AG04450 (cell line): Measurements from ENCODE around the gene FLT3. TPM values are rescaled to one million over a fixed set of nuclear protein-coding genes. Genes with fewer than 3 reads are reported as not detected.

Source experiments
- CTCF ChIA-PET: fragments of 300-600, 350-600 bp; formaldehyde crosslinking; extraction: SDS; loops from one replicate; lab custom pipeline; 2022; ENCODE audit warnings: antibody characterized with exemption, inconsistent platforms; lab: Charles Lee
- POLR2A ChIA-PET: fragments of 350-600 bp; formaldehyde crosslinking; extraction: SDS; loops from one replicate; lab custom pipeline; 2021; ENCODE audit warnings: antibody characterized with exemption, inconsistent platforms; lab: Yijun Ruan, JAX
- DNase-seq: peaks from one replicate; pipeline ENCODE4 v3.0.0-alpha.2; 2011; ENCODE audit warnings: low read depth, low spot score
- H3K27ac ChIP-seq: one replicate; pipeline ENCODE4 v1.5.1; 2012; ENCODE audit warnings: low read depth, low read length, control low read depth
- H3K27me3 ChIP-seq: one replicate; pipeline ENCODE4 v1.6.0; 2012; ENCODE audit warnings: low read length; ENCODE audit not compliant: control insufficient read depth, insufficient read depth
- H3K4me3 ChIP-seq: 2 replicates; pipeline ENCODE4 v1.5.1; 2011; ENCODE audit warnings: mild to moderate bottlenecking, low read depth, low read length, control low read depth
- H3K9me3 ChIP-seq: 2 replicates; pipeline ENCODE4 v1.5.1; 2012; ENCODE audit warnings: low read length; ENCODE audit not compliant: control insufficient read depth, insufficient read depth
- polyA plus RNA-seq: library from polyadenylated mRNA; depleted of rRNA; stranded (reverse); fragments of >200 nt; gene quantifications from 2 replicates; pipeline ENCODE4 v1.2.3, GENCODE V29; 2011
- TF ChIP-seq, protein P1 (sequence below): IDR thresholded peaks from 2 replicates; pipeline ENCODE4 v1.5.1; 2011; ENCODE audit warnings: low read depth, low read length, control low read depth, inconsistent platforms

The FLT3 gene
- polyA plus RNA-seq, 1 experiment = 0.01 TPM

GRCh38 chr13:28031896-28032288 is 68.5 kb downstream of the FLT3 start:
- TF ChIP-seq, protein P1, sequence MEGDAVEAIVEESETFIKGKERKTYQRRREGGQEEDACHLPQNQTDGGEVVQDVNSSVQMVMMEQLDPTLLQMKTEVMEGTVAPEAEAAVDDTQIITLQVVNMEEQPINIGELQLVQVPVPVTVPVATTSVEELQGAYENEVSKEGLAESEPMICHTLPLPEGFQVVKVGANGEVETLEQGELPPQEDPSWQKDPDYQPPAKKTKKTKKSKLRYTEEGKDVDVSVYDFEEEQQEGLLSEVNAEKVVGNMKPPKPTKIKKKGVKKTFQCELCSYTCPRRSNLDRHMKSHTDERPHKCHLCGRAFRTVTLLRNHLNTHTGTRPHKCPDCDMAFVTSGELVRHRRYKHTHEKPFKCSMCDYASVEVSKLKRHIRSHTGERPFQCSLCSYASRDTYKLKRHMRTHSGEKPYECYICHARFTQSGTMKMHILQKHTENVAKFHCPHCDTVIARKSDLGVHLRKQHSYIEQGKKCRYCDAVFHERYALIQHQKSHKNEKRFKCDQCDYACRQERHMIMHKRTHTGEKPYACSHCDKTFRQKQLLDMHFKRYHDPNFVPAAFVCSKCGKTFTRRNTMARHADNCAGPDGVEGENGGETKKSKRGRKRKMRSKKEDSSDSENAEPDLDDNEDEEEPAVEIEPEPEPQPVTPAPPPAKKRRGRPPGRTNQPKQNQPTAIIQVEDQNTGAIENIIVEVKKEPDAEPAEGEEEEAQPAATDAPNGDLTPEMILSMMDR = no peak
- ChIA-PET CTCF (no interaction called here), POLR2A (no interaction called here)
- no peaks in the 10 kb centered on the region for H3K27me3 ChIP-seq
- peaks cover 3% of the 10 kb centered on the region; the same call in 1 of the 2 replicates for H3K9me3 ChIP-seq
- H3K27ac ChIP-seq = no peak overlapping the region
- no peak overlapping the region for H3K4me3 ChIP-seq
- no peak for DNase-seq

- ChIA-PET POLR2A (no interaction called here), CTCF (no interaction called here)
- no peak for DNase-seq
- no peak overlapping the region for H3K27ac ChIP-seq
- peaks cover 3% of the 10 kb centered on the region; the same call in 1 of the 2 replicates for H3K9me3 ChIP-seq
- TF ChIP-seq, protein P1 = no peak
- no peaks in the 10 kb centered on the region for H3K27me3 ChIP-seq
- H3K4me3 ChIP-seq = no peak overlapping the region
These were observed 69.0 kb downstream of the FLT3 start for GRCh38 chr13:28031220-28031895.

DNA sequence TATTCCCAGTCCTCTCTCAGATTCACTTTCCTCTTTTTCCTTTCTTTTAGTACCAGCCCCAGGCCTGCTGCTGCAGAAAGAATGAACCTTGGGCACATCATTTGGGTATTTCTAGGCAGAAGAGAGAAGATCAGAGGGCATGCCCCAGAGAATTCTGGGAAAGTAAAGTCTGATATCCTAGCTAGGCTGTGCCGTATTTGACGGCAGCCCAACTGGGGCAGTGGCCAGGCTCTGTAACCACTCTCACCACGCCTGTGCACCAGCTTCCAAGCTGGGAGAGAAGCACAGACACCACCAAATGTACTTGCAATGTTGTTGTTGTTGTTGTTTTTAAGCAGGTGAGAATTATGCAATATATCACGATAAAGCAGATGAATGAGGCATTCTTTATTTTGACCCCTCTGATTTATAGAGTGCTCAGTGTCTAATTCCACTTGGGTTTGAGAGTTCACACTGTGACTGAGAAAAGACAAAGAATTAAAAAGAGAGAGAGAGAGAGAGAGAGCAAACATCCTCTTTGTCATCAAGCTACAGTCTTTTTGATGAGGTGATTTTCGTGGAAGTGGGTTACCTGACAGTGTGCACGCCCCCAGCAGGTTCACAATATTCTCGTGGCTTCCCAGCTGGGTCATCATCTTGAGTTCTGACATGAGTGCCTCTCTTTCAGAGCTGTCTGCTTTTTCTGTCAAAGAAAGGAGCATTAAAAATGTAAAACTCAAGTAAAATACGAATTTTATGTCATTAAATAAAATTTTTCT is 72.6 kb downstream of the FLT3 start:
- DNase-seq = no peak
- TF ChIP-seq, protein P1 = no peak
- H3K4me3 ChIP-seq = no peak overlapping the region
- no peaks in the 10 kb centered on the region for H3K27me3 ChIP-seq
- H3K27ac ChIP-seq = no peak overlapping the region
- POLR2A ChIA-PET = no interaction called here
- H3K9me3 ChIP-seq = peaks cover 3% of the 10 kb centered on the region; the same call in 1 of the 2 replicates
- CTCF ChIA-PET = no interaction called here

- no peak overlapping the region for H3K27ac ChIP-seq
- ChIA-PET POLR2A (no interaction called here), CTCF (no interaction called here)
- H3K27me3 ChIP-seq = no peaks in the 10 kb centered on the region
- peaks cover 3% of the 10 kb centered on the region; the same call in 1 of the 2 replicates for H3K9me3 ChIP-seq
- H3K4me3 ChIP-seq = no peak overlapping the region
- DNase-seq = no peak
- TF ChIP-seq, protein P1 = no peak
These were observed 73.3 kb downstream of the FLT3 start for GRCh38 chr13:28027071-28027470.

GRCh38 chr13:28026508-28026907 is 73.9 kb downstream of the FLT3 start:
- ChIA-PET CTCF (no interaction called here), POLR2A (no interaction called here)
- H3K9me3 ChIP-seq = 0 out of 2 replicates have a peak, but pooled peaks cover under 1% of the 10 kb centered on the region
- no peak for DNase-seq
- peak overlapping the region; percentile 2 for H3K27ac ChIP-seq
- TF ChIP-seq, protein P1 = no peak
- no peaks in the 10 kb centered on the region for H3K27me3 ChIP-seq
- H3K4me3 ChIP-seq = no peak overlapping the region
